ENCODE data around the gene CRELD2.
A peak's percentile ranks its signal among the peaks of the same experiment; 100 is the strongest.

The CRELD2 gene, protein sequence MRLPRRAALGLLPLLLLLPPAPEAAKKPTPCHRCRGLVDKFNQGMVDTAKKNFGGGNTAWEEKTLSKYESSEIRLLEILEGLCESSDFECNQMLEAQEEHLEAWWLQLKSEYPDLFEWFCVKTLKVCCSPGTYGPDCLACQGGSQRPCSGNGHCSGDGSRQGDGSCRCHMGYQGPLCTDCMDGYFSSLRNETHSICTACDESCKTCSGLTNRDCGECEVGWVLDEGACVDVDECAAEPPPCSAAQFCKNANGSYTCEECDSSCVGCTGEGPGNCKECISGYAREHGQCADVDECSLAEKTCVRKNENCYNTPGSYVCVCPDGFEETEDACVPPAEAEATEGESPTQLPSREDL

DNA sequence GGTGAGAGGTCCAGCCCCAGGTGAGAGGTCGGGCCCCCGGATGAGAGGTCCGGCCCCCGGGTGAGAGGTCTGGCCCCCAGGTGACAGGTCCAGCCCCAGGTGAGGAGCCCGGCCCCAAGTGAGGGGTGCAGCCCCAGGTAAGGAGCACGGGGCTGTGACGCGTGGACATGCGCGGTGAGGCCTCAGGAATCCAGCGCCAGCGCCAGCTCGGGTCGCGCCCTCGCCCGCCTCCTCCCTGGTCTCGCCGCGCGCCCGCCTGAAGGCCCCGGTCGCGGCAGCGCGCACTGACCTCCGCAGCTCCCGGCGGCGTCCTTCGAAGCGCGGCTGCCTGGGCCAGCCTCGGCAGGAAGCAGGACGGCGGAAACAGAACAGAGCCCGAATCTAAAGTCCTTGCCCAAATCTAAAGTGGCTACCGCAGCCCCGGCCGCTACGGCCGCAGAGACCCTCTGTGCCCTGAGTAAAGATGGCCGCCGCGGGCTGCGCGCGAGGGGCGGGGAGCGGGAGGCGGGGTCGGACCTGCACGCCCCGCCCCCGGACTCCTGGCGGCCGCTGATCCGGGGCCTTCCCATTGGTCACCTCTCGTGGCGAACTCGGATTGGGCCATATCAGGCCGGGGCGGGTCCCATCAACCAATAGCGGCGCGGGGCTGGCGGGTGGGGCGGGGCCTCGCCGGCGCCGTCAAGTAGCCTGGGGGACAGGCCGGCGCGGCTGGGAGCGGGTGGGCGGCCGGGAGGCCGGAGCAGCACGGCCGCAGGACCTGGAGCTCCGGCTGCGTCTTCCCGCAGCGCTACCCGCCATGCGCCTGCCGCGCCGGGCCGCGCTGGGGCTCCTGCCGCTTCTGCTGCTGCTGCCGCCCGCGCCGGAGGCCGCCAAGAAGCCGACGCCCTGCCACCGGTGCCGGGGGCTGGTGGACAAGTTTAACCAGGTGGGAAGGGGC lies at the start of gene CRELD2, which contains the start of gene ALG12:
Gene CRELD2 (plus strand): TSS at position 661 of the 937 bp plus-strand sequence. CDS start 136 bp downstream, at position 797.
Gene ALG12 (minus strand): TSS at position 465 of the 937 bp plus-strand sequence. CDS start 4,673 bp downstream, outside the sequence.
- no peaks in the 10 kb centered on the region for H3K27me3 ChIP-seq (ENCODE audit: control insufficient read depth in 5 of 5, insufficient read depth in 4 of 5, low read length in 5 of 5)
- H3K36me3 ChIP-seq (ENCODE audit: control insufficient read depth in 5 of 5, insufficient read depth in 5 of 5, low read length in 5 of 5) = peaks cover 0 to 31% (median 18%) of the 10 kb centered on the region in 5 donors
- peak within 1 kb of the TSS; percentile 44 to 80 (median 77) for H3K4me3 ChIP-seq (ENCODE audit: low read depth in 1 of 5, low read length in 5 of 5)
- H3K4me1 ChIP-seq (ENCODE audit: control insufficient read depth in 5 of 5, insufficient read depth in 5 of 5, low read length in 5 of 5) = peaks cover 0 to 25% (median 23%) of the 10 kb centered on the region in 5 donors
- no peaks in the 10 kb centered on the region for H3K9me3 ChIP-seq (ENCODE audit: control insufficient read depth in 5 of 5, low read length in 5 of 5)
- H3K9ac ChIP-seq (ENCODE audit: low read length in 5 of 5) = peak within 1 kb of the TSS; percentile 26 to 82 (median 77)
- H3K27ac ChIP-seq (ENCODE audit: low read depth, low read length) = peak within 1 kb of the TSS; percentile 70

DNA sequence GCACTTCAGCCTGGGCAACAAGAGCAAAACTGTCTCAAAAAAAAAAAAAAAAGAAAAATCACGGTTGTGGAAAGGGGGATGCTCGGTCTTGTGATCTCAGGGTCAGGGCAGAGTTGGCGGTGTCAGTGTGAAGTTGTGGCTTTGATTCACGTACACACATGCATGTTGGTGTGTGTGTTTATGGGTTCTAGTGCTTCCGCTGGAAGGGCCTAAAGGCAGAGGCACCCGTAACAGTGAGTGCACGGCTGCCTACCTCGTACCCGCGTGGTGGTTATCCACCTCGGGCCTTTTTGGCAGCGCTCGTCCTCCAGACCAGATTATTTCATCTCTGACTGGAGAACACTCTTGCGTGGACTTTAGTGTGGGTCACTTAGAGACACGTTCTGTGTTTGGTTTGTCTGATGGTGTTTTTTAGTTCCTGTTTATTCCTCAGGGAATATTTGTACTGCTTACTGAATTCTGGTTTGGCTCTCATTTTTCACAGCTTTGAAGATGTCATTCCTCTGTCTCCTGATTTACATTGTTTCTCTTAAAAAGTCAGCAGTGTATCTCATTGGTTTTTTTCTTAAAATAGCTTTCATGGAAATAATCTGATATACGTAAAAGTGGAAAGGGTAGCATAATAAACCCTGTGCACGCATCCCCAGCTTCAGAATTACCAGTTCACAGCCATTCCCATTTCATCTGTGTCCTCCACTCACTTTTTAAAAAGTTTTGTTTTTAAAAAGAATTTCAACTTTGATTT lies 49.2 kb upstream of the CRELD2 start:
- peaks cover 0 to 3% (median 0%) of the 10 kb centered on the region in 5 donors for H3K4me1 ChIP-seq (ENCODE audit: control insufficient read depth in 5 of 5, insufficient read depth in 5 of 5, low read length in 5 of 5)
- H3K27me3 ChIP-seq (ENCODE audit: control insufficient read depth in 5 of 5, insufficient read depth in 4 of 5, low read length in 5 of 5) = no peaks in the 10 kb centered on the region
- no peak overlapping the region for H3K27ac ChIP-seq (ENCODE audit: low read depth, low read length)
- peaks cover 0 to 3% (median 2%) of the 10 kb centered on the region in 5 donors for H3K36me3 ChIP-seq (ENCODE audit: control insufficient read depth in 5 of 5, insufficient read depth in 5 of 5, low read length in 5 of 5)
- H3K9me3 ChIP-seq (ENCODE audit: control insufficient read depth in 5 of 5, low read length in 5 of 5) = peaks cover 13 to 39% (median 35%) of the 10 kb centered on the region in 5 donors
- no peak overlapping the region for H3K4me3 ChIP-seq (ENCODE audit: low read depth in 1 of 5, low read length in 5 of 5)
- H3K9ac ChIP-seq (ENCODE audit: low read length in 5 of 5) = no peak overlapping the region

DNA sequence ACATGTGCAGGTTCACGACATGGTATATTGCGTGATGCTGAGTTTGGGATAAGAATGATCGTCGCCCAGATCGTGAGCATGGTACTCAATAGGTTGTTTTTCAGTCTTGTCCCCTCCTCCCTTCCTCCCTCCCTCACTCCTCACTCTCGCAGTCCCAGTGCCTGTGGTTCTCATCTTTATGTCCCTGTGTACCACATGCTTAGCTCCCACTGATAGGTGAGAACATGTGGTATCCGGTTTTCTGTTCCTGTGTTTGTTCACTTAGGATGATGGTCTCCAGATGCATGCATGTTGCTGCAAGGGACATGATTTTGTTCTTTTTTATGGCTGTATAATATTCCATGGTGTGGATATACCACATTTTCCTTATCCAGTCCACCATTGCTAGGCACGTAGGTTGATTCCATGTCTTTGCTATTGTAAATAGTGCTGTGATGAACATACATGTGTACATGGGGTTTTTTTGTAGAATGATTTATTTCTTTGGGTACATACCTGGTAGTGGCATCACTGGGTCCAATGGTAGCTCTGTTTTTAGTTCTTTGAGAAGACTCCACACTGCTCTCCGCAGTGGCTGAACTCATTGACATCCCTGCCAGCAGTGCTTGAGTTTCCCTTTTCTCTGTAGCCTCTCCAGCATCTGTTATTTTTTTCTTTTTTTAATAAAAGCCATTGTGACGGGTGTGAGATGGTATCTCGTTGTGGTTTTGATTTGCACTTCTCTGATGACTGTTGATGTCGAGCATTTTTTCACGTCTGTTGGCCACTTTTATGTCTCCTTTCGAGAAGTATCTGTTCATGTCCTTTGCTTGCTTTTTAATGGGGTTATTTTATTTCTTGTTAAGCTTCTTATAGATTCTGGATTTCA lies 48.4 kb upstream of the CRELD2 start:
- H3K27ac ChIP-seq (ENCODE audit: low read depth, low read length) = no peak overlapping the region

DNA sequence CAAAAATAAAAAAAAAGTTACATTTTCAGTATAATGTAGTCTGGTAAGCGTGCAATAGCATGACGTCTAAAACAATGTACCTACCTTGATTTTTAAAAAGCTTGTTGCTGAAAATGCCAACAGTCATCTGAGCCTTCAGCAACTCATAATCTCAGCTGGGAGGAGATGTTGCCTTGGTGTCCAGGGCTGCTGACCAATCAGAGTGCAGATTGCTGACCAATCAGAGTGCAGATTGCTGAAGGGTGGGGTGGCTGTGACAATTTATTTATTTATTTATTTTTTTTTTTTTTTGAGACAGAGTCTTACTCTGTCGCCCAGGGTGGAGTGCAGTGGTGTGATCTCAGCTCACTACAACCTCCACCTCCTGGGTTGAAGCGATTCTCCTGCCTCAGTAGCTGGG lies 47.0 kb upstream of the CRELD2 start:
- H3K9me3 ChIP-seq (ENCODE audit: control insufficient read depth in 5 of 5, low read length in 5 of 5) = peaks cover 8 to 27% (median 25%) of the 10 kb centered on the region in 5 donors
- H3K9ac ChIP-seq (ENCODE audit: low read length in 5 of 5) = no peak overlapping the region
- H3K36me3 ChIP-seq (ENCODE audit: control insufficient read depth in 5 of 5, insufficient read depth in 5 of 5, low read length in 5 of 5) = peaks cover 0 to 4% (median 2%) of the 10 kb centered on the region in 5 donors
- no peaks in the 10 kb centered on the region for H3K27me3 ChIP-seq (ENCODE audit: control insufficient read depth in 5 of 5, insufficient read depth in 4 of 5, low read length in 5 of 5)
- H3K27ac ChIP-seq (ENCODE audit: low read depth, low read length) = no peak overlapping the region
- H3K4me1 ChIP-seq (ENCODE audit: control insufficient read depth in 5 of 5, insufficient read depth in 5 of 5, low read length in 5 of 5) = peaks cover 0 to 3% (median 0%) of the 10 kb centered on the region in 5 donors
- no peak overlapping the region for H3K4me3 ChIP-seq (ENCODE audit: low read depth in 1 of 5, low read length in 5 of 5)

More for the DNA sequence above, 48.4 kb upstream of the CRELD2 start:
- no peak overlapping the region for H3K9ac ChIP-seq (ENCODE audit: low read length in 5 of 5)
- H3K4me3 ChIP-seq (ENCODE audit: low read depth in 1 of 5, low read length in 5 of 5) = no peak overlapping the region
- no peaks in the 10 kb centered on the region for H3K27me3 ChIP-seq (ENCODE audit: control insufficient read depth in 5 of 5, insufficient read depth in 4 of 5, low read length in 5 of 5)
- peaks cover 0 to 3% (median 2%) of the 10 kb centered on the region in 5 donors for H3K36me3 ChIP-seq (ENCODE audit: control insufficient read depth in 5 of 5, insufficient read depth in 5 of 5, low read length in 5 of 5)
- peaks cover 0 to 3% (median 0%) of the 10 kb centered on the region in 5 donors for H3K4me1 ChIP-seq (ENCODE audit: control insufficient read depth in 5 of 5, insufficient read depth in 5 of 5, low read length in 5 of 5)
- peaks cover 13 to 38% (median 34%) of the 10 kb centered on the region in 5 donors for H3K9me3 ChIP-seq (ENCODE audit: control insufficient read depth in 5 of 5, low read length in 5 of 5)

DNA sequence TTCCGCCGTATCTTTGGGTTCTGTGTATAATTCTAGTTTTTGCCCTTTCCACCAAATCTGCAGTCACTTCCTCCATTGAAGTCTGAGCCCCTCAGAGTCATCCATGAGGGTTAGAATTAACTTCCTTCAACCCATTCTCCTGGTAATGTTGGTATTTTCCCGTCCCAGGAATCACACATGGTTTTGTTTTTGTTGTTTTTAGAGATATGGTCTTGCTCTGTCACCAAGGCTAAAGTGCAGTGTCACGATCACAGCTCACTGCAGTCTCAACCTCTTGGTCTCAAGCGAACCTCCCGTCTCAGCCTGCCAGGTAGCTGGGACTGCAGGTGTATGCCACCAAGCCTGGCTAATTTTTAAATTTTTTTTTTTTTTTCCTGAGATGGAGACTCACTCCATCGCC lies 46.1 kb upstream of the CRELD2 start:
- peaks cover 0 to 2% (median 0%) of the 10 kb centered on the region in 5 donors for H3K4me1 ChIP-seq (ENCODE audit: control insufficient read depth in 5 of 5, insufficient read depth in 5 of 5, low read length in 5 of 5)
- H3K27me3 ChIP-seq (ENCODE audit: control insufficient read depth in 5 of 5, insufficient read depth in 4 of 5, low read length in 5 of 5) = no peaks in the 10 kb centered on the region
- no peak overlapping the region for H3K27ac ChIP-seq (ENCODE audit: low read depth, low read length)
- H3K9me3 ChIP-seq (ENCODE audit: control insufficient read depth in 5 of 5, low read length in 5 of 5) = peaks cover 5 to 18% (median 16%) of the 10 kb centered on the region in 5 donors
- H3K4me3 ChIP-seq (ENCODE audit: low read depth in 1 of 5, low read length in 5 of 5) = no peak overlapping the region
- H3K9ac ChIP-seq (ENCODE audit: low read length in 5 of 5) = no peak overlapping the region
- peaks cover 0 to 4% (median 2%) of the 10 kb centered on the region in 5 donors for H3K36me3 ChIP-seq (ENCODE audit: control insufficient read depth in 5 of 5, insufficient read depth in 5 of 5, low read length in 5 of 5)

DNA sequence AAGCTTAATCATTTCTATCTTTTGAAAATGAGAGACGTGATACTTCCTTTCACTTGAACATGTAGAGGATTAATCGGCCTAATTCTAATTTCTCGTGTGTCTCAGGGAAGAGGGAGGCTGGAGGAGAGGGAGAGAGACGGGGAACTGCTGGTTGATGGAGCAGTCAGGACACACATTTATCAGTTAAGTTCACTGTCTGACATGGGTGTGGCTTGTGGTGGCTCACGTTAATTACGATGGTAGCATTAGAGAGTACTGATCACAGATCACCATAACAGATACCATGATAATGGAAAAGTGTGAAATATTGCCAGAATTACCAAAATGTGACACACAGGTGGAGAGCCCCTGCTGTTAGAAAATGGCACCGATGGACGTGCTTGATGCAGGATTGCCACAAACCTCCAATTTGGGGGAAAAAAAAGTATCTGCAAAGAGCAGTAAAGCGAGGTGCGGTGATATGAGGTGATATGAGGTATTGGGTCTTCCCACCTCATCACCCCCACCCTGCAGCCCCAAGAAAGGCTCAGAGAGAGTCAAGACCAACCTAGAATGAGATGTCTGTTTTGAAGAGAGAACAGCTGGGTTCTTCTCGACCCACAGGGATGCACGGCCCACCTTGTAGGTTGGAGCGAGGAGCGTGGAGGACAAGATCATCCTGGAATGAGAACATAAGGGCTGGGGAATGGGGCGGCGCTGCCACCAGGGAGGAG lies 45.0 kb upstream of the CRELD2 start:
- Histone ChIP-seq H3K9me3 (ENCODE audit: control insufficient read depth in 5 of 5, low read length in 5 of 5) (peaks cover 5 to 14% (median 12%) of the 10 kb centered on the region in 5 donors), H3K27ac (ENCODE audit: low read depth, low read length) (no peak overlapping the region), H3K4me1 (ENCODE audit: control insufficient read depth in 5 of 5, insufficient read depth in 5 of 5, low read length in 5 of 5) (no peaks in the 10 kb centered on the region), H3K36me3 (ENCODE audit: control insufficient read depth in 5 of 5, insufficient read depth in 5 of 5, low read length in 5 of 5) (peaks cover 0 to 4% (median 0%) of the 10 kb centered on the region in 5 donors), H3K27me3 (ENCODE audit: control insufficient read depth in 5 of 5, insufficient read depth in 4 of 5, low read length in 5 of 5) (no peaks in the 10 kb centered on the region), H3K4me3 (ENCODE audit: low read depth in 1 of 5, low read length in 5 of 5) (no peak overlapping the region), H3K9ac (ENCODE audit: low read length in 5 of 5) (no peak overlapping the region)

DNA sequence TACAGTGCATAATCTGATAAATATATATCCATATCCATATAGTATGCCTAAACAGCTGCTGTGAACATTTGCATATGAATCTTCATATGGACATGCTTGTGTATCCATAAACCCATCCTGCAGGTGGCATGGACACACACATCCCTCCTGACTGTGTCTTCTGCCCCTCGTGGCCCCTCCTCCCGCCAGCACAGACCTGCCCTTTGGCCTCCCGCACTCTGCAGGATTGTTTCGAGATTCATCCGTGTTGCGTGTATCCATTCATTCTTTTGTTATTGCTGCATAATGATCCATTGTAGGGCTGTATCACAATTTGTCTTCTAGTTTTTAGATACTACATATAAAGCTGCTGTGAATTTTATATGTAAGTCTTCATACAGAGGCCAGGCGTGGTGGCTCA lies 40.8 kb upstream of the CRELD2 start:
- H3K4me1 ChIP-seq (ENCODE audit: control insufficient read depth in 5 of 5, insufficient read depth in 5 of 5, low read length in 5 of 5) = peaks cover 0 to 8% (median 0%) of the 10 kb centered on the region in 5 donors
- no peak overlapping the region for H3K4me3 ChIP-seq (ENCODE audit: low read depth in 1 of 5, low read length in 5 of 5)
- H3K27ac ChIP-seq (ENCODE audit: low read depth, low read length) = no peak overlapping the region
- H3K9ac ChIP-seq (ENCODE audit: low read length in 5 of 5) = no peak overlapping the region
- no peaks in the 10 kb centered on the region for H3K27me3 ChIP-seq (ENCODE audit: control insufficient read depth in 5 of 5, insufficient read depth in 4 of 5, low read length in 5 of 5)
- H3K9me3 ChIP-seq (ENCODE audit: control insufficient read depth in 5 of 5, low read length in 5 of 5) = peaks cover 0 to 2% (median 0%) of the 10 kb centered on the region in 5 donors
- peaks cover 0 to 4% (median 0%) of the 10 kb centered on the region in 5 donors for H3K36me3 ChIP-seq (ENCODE audit: control insufficient read depth in 5 of 5, insufficient read depth in 5 of 5, low read length in 5 of 5)

DNA sequence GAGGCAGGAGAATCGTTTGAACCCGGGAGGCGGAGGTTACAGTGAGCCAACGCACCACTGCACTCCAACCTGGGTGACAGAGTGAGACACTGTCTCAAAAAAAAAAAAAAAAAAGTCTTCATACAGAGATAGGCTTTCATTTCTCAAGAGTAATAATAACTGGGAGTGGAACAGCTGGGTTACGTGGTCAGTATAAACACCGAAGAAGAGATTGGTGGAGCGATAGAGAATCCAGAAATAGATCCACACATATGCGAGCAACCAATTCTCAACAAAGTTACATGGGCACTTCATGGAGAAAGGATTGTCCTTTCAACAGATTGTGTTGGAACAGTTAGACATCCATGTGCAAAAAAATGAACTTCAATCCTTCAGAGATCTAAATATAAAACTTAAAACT lies 40.2 kb upstream of the CRELD2 start:
- Histone ChIP-seq H3K36me3 (ENCODE audit: control insufficient read depth in 5 of 5, insufficient read depth in 5 of 5, low read length in 5 of 5) (peaks cover 0 to 4% (median 0%) of the 10 kb centered on the region in 5 donors), H3K9me3 (ENCODE audit: control insufficient read depth in 5 of 5, low read length in 5 of 5) (peaks cover 0 to 2% (median 0%) of the 10 kb centered on the region in 5 donors), H3K27me3 (ENCODE audit: control insufficient read depth in 5 of 5, insufficient read depth in 4 of 5, low read length in 5 of 5) (no peaks in the 10 kb centered on the region)

More for the DNA sequence above, 40.2 kb upstream of the CRELD2 start:
- Histone ChIP-seq H3K27ac (ENCODE audit: low read depth, low read length) (no peak overlapping the region), H3K4me3 (ENCODE audit: low read depth in 1 of 5, low read length in 5 of 5) (no peak overlapping the region), H3K9ac (ENCODE audit: low read length in 5 of 5) (no peak overlapping the region), H3K4me1 (ENCODE audit: control insufficient read depth in 5 of 5, insufficient read depth in 5 of 5, low read length in 5 of 5) (peaks cover 0 to 8% (median 0%) of the 10 kb centered on the region in 5 donors)

Data from subcutaneous abdominal adipose tissue (tissue), 5 donors.